ENCODE results near the gene AKR1C8. TPM values are rescaled to one million over a fixed set of nuclear protein-coding genes. Genes with fewer than 3 reads are reported as not detected.
"Not testable (repeated sequence)": the region's sequence is repeated elsewhere in the genome, so short reads cannot be mapped to it uniquely, and the experiment has no call there.

AKR1C8 gene
- not detected for total RNA-seq

DNA sequence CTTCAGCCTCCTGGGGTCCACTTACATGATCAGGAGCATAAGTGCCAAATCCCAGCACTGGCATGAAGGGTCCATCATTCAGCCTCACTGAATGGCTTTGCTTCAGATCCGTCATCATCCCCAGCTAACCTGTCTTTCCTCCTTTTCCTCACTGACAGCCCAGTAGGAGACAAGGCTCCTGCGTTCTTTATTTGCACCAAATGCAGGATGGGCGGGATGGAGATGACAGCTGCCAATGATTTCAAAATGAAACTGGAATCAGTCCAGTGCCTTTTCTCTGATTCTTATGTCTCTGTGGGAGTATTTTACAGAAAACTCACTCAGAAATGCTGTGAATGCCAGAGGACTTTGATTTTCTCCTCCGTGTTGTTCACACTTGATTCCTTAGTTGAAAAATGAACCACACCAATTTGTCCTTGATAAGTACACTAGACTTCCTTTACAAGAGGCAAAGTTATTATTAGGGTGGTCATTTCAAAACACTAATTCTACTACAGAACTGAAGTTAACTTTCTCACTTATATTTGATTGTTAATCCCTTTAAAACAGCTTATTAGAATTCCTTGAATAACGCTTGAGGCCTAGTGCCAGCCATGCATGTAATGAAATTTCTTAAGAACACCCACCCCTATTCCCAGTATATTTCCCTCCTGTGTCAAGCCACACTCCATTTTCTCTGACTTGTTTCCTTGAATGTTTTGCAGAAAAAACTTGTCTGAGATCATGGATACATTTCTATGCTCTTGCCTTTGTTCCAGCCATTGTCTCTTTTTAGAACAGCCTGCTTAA lies at the start of gene AKR1C8:
AKR1C8 (minus strand) TSS at position 164 of the 789 bp plus-strand sequence; CDS start at position 118, 46 bp downstream.
- no peak for DNase-seq

DNA sequence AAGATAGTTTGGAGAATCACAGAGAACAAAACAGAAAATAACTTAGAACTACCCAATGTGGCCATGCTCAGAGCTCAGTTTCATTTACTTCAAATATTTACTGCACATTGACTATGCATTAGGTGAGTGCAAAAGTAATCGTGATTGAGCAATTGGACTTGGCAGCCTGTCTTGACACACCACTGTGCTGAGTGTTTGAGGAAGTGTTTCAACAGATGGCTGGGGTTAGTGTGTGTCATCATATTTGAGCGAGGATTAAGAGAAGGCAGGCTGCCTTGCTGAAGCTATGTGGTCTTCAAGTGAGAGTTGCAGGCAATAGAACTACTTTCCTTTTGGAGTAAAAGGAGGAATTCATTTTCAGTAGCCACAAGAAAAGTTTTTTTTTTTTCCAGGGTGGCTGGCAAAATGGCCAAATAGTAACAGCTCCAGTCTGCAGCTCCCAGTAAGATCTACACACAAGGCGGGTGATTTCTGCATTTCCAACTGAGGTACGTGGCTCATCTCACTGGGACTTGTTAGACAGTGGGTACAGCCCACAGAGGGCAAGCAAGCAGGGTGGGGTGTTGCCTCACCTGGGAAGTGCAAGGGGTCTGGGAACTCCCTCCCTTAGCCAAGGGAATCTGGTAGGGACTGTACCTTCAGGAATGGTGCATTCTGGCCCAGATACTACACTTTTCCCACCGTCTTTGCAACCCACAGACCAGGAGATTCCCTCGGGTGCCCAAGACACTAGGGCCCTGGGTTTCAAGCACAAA lies 49.3 kb upstream of the AKR1C8 start:
- no peak for DNase-seq

DNA sequence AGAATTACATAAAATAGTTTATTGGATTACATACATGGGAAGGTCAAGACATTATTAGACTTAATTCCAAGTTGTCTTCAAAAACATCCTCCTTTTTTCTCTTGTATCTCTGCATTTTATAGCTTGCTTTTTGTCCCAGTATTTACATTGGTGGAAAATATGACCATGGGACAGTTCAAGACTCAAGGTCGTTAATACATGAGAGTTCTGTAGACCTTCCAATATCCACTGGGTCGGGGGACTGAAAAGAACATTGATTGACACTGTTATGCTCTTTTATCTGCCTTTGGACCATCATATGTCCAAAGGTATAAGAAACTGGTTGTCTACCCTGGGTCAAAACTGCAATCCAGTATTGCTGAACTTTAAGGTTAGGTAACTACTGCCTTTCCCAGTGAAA lies 48.4 kb upstream of the AKR1C8 start:
- DNase-seq: no peak

DNA sequence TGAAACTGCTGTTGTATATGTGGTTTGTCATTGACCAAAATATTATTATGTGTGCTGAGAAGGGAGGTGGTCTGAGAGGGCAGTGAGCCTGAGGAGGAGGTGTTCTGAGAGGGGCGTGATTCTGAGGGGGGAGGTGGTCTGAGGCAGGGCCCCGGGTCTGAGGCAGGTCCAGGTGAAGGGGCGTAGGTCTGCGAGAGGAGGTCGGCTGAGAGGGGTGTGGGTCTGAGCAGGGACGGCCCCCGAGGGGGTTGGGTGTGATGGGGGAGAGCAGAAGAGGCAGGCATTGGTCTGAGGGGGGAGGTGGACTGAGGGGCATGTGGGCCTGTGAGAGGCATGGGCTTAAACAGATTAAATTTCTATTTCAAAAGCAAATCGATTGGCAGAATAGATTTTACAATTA lies 44.1 kb upstream of the AKR1C8 start:
- no peak for DNase-seq

DNA sequence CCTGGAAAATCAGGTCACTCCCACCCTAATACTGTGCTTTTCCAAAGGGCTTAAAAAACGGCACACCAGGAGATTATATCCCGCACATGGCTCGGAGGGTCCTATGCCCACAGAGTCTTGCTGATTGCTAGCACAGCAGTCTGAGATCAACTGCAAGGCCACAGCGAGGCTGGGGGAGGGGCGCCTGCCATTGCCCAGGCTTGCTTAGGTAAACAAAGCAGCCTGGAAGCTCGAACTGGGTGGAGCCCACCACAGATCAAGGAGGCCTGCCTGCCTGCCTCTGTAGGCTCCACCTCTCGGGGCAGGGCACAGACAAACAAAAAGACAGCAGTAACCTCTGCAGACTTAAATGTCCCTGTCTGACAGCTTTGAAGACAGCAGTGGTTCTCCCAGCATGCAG lies 38.0 kb upstream of the AKR1C8 start:
- DNase-seq: not testable (repeated sequence)

DNA sequence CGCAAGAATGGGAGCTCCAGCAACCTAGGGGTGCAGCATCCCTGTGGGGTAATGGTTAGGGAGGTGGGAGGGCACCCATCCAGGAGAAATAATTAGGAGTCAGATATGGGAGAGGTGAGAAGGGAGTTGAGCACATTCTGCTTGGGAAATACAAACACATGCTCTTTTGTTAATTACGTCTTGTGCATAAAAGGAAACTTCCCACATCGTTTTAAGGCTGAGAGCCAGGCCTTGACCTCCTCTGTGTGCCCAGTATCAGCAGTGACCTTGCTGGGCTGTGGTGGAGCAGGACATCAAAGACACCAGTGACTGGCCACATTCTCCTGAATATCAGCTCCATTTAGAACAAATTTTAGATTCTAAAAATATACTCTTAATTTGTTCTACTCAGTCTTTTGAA lies 34.3 kb upstream of the AKR1C8 start:
- DNase-seq: no peak

DNA sequence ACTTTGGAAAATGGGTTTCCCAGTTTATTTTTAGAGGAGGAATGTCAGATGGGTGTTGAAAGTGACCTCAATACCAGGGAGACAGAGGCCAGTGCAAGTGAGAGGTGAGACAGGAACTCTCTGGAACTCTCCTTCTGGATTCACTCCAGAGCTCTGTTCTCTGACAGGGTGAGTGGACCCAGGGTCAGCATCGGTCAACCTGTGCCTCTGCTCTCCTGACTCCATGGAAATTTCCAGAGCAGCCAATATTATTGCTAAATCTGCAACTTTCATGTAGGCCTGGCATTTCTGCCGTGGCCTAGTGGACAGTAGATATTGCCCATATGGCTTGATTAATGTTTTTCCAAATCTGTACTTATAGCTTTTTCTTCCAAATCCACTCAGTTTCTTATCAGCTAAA lies 31.9 kb upstream of the AKR1C8 start:
- no peak for DNase-seq

DNA sequence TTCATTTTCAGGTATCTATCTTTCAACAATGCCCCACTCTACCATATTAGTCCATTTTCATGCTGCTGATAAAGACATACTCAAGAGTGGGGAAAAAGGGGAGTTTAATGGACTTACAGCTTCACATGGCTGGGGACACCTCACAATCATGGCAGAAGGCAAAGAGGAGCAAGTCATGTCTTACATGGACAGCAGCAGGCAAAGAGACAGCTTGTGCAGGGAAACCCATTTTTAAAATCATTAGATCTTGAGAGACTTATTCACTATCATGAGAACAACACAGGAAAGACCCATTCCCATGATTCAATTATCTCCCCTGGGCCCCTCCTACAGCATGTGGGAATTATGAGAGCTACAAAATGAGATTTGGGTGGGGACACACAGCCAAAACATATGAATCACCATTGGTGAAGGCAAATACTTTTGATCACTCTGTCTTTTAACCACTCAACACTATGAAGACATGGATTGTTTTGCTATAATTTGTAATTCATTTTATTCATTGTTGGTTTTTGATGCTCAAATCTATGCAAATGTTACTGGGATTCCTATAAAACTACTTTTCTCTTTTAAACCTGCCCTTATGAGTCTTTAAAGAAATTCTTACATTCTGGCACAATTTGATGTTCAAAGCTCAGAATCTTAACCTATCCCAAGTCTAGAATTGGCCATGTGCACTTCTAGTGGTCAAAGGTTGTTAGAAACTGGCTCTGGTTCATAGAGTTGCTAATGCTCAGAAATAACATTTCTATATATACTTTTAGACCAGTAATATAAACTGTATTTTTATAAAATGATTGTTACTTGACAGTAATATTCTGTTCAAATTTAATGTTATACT lies 27.0 kb upstream of the AKR1C8 start:
- no peak for DNase-seq

DNA sequence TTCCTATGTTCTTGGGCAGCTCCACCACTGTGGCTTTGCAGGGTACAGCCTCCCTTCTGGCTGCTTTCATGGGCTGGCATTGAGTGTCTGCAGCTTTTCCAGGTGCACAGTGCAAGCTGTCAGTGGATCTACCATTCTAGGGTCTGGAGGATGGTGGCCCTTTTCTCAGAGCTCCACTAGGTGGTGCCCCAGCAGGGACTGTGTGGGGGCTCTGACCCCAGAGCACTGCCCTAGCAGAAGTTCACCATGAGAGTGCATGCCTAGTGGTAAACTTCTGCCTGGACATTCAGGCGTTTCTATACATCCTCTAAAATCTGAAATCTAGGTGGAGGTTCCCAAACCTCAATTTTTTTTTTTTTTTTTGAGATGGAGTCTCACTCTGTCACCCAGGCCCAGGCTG lies 25.3 kb upstream of the AKR1C8 start:
- DNase-seq: not testable (repeated sequence)

DNA sequence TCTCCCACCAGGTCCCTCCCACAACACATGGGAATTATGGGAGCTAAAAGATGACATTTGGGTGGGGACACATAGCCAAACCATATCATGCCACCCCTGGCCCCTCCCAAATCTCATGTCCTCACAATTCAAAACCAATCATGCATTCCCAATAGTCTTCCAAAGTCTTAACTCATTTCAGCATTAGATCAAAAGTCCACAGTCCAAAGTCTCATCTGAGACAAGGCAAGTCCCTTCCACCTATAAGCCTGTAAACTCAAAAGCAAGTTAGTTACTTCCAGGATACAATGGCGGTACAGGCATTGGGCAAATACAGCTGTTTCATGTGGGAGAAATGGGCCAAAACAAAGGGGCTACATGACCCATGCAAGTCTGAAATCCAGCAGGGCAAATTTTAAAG lies 24.8 kb upstream of the AKR1C8 start:
- DNase-seq: not testable (repeated sequence)

DNA sequence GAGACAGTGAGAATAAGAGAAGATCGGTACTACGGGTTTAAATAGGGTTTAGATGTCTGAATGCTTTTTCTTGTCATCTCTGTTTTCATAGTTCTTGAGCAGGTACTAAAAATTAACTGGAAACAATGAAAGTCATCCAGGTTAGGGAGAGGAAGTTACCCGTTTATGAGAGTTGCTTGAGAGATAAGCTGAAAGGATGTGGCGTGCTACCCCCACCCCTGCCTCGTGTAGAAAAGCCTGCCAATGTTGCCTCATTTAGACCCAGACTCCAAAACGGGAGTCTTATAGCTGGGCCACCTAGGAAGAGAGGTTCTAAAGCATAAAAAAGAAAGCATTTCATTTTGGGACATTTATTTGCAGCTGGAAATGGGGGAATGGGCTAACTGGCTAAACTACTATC lies 21.8 kb upstream of the AKR1C8 start:
- DNase-seq: no peak

DNA sequence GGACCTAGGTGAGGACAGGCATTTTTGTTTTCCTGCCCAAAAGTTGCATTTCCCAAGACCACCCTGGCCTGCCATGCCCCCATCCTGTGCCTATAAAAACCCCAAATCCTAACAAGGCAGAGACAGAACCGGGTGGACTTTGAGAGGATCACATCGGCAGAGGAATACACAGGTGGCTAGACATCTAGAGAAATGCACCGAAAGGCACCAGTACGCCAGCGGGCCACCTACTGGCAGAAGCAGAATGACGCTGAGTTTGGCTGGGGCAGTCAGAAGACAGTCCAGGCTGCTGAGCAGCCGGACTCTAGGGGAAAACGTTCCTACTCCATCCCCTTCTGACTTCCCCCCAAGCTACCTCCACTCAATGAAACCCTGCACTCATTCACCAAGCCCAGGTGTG lies 14.4 kb upstream of the AKR1C8 start:
- DNase-seq: no peak

DNA sequence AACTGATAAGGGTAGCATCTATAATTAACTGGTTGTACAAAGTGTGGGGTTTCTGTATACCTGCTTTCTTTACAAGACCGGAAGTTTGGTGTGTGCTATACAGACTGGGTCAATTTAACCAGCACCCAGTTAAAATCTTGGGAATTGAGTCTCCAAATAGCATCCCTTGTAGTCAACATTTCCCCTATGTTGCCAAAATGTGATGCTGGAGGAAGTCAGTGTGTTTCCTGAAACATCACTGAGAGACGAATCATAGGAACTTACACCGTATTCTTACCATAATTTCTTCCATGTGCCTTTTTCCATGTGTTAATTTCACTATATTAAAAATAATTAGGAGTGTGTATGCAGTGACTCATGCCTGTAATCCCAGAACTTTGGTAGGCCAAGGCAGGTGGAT lies 13.4 kb upstream of the AKR1C8 start:
- DNase-seq: no peak

DNA sequence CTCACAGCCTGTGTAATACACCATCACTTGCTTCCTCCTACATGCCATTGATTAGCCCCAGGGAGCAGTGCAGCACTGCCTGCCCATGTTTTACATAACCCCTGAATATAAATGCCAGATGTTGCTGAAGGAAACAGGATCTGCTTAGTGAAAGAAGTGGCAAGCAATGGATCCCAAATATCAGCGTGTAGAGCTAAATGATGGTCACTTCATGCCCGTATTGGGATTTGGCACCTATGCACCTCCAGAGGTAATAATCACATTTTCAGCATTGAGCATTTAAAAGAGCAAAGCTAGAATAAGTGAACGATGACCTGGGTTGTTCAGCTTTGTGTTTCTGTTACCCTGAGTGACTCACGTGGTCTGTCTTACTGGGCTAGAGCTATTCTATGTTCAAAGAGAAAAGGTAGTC lies 11.8 kb upstream of the AKR1C8 start, which contains the start of gene AKR1C4:
AKR1C4 (plus strand) TSS at position 136 of the 412 bp plus-strand sequence; CDS start at position 167, 31 bp downstream.
- DNase-seq: no peak

DNA sequence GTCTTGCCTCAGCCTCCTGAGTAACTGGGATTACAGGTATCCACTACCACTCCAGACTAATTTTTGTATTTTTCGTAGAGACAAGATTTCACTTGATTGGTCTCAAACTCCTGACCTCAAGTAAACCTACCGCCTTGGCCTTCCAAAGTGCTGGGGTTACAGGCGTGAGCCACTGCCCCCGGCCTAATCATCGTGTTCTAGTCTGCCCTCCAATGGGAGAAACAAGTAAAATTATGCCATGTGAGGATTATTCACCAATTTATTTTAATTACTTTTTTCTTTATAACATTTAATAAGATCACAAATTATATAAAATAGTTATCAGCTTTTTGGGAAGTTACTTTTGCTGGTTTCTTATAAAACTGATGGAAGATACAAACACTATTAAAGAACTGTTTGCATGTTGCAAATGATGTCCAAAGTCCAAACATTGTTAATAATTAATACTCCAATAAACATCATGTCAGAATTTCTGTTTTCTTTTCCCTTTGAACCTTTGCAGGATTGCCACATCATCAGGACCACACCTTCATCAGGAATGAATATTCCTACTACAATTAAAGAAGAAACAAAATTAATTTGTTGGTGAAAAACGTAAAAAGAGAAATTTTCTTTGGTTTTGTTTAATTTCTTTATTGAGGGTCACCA lies 10.9 kb upstream of the AKR1C8 start:
- DNase-seq: no peak

DNA sequence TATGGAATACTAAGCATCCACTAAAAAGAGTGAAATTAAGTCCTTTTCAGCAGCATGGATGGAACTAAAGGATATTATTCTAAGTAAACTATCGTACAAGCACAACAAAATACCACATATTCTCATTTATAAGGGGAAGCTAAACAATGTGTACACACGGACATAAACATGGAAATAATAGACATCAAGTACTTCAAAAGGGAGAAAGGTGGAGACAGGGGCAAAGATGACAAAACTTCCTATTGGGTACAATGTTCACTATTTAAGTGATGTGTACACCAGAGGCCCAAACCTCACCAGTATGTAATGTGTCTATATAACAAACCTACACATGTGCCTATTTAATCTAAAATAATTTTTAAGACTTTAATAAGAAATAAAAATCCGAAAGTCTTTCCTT lies 9.5 kb upstream of the AKR1C8 start:
- no peak for DNase-seq

DNA sequence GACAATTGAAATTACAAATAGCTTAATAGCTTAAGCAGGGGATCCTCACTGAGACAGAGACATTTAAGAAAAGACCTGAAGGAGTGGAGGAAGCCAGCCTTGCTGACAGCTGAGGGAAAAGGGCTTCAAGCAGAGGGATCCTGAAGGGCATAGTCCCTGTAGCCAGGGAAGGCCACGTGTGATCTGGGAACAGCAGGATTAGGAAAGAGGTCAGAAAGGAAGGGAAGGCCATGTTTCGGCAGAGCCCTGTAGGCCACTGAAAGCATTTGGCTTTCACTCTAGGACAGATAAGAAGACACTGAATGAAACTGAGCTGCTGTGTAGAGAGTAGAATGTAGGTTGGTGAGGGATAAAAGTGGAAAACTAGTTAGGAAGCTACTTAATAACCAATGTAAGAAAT lies 3.4 kb upstream of the AKR1C8 start:
- no peak for DNase-seq

DNA sequence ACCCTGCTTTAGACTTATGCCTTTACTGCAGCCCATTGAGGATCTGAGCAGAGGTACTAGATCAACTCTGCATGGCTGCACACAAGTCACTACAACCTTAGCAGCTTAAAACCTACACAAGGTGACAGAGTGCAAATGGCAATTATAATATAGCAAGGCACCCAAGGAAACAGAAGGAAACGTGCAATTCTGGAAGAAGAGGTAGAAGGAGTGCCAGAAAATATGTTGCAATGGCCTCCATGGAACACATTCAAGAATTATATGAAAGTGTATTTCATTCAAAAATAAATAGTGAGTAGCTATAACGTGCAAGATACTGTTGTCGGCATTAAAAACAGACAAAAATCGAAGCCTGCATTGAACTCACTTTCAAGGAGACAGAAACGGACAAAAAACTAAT lies 2.9 kb upstream of the AKR1C8 start:
- DNase-seq: no peak

DNA sequence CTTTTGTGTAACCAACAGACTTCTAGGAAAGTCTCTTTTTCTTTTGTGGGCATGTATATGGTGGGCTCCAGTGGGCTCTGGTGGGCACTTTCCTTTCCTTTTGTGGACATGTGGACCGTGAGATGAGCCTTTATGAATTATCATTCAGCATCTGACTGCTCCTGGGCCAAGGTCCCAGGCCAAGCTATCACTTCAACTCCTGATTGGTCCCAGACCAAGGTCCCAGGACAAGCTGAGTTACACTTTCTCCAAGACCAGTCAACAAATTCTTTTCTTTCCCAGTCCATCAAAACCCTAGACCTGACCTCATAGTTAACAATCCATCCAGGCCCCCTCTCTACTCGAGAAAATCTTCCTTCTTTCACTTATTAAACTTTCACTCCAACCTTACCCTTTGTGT lies 1.0 kb downstream of the AKR1C8 start:
- DNase-seq: no peak

DNA sequence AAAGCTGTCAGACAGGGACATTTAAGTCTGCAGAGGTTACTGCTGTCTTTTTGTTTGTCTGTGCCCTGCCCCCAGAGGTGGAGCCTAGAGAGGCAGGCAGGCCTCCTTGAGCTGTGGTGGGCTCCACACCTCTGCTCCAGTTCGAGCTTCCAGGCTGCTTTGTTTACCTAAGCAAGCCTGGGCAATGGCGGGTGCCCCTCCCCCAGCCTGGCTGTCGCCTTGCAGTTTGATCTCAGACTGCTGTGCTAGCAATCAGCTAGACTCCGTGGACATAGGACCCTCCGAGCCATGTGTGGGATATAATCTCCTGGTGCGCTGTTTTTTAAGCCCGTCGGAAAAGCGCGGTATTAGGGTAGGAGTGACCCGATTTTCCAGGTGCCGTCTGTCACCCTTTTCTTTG lies 4.4 kb downstream of the AKR1C8 start:
- DNase-seq: not testable (repeated sequence)

DNA sequence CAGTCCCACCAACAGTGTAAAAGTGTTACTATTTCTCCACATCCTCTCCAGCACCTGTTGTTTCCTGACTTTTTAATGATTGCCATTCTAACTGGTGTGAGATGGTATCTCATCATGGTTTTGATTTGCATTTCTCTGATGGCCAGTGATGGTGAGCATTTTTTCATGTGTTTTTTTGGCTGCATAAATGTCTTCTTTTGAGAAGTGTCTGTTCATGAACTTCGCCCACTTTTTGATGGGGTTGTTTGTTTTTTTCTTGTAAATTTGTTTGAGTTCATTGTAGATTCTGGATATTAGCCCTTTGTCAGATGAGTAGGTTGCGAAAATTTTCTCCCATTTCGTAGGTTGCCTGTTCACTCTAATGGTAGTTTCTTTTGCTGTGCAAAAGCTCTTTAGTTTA lies 9.4 kb downstream of the AKR1C8 start:
- DNase-seq: not testable (repeated sequence)

DNA sequence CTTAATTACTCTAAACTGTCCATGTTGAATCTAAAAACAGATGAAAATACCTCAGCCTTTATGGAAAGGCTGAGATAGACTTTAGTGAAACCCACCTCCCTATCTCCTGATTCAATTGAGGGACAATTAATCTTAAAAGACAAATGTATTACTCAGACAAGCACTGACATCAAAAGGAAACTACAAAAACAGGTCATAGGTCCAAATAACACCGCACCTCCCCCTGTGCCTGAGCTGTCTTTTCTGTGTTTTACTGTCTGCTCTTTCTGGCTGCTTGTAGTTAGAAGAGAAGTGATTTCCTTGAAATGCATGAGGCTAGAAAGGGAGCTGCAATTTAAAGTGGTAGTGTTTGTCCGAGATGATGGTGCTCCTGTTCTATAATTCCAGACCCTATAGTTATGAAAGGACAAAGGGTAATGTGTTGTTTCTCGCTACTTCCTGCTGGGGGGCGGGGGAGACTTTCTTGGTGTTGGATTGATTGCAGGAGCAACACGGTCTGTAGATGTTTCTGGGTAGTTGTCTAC lies 16.0 kb downstream of the AKR1C8 start:
- no peak for DNase-seq
